Muscle layer of duodenum (tissue), 2 donors: ENCODE measurements around the gene ENPP7.
A peak's percentile ranks its signal among the peaks of the same experiment; 100 is the strongest.

Experiments
- H3K27ac ChIP-seq: one replicate; pipeline ENCODE4 v1.7.0; 2013; ENCODE audit warnings: mild to moderate bottlenecking, low read length
- H3K27me3 ChIP-seq: one replicate; pipeline ENCODE4 v1.7.0; 2013; ENCODE audit warnings: low read depth, mild to moderate bottlenecking, control low read depth, low read length
- H3K36me3 ChIP-seq, 2 donors: one replicate each; pipeline ENCODE4 v1.7.0; 2013; ENCODE audit warnings: low read length in 2 of 2, control low read depth in 1 of 2, mild to moderate bottlenecking in 1 of 2; ENCODE audit not compliant: insufficient read depth in 2 of 2, control insufficient read depth in 1 of 2
- H3K4me1 ChIP-seq, 2 donors: one replicate each; pipeline ENCODE4 v1.7.0; 2013; ENCODE audit warnings: low read length in 2 of 2, mild to moderate bottlenecking in 2 of 2, control low read depth in 1 of 2, moderate library complexity in 1 of 2; ENCODE audit not compliant: insufficient read depth in 2 of 2, control insufficient read depth in 1 of 2
- H3K4me3 ChIP-seq, 2 donors: one replicate each; pipeline ENCODE4 v1.7.0; 2013; ENCODE audit warnings: low read length in 2 of 2, low read depth in 1 of 2, mild to moderate bottlenecking in 1 of 2
- H3K9me3 ChIP-seq, 2 donors: one replicate each; pipeline ENCODE4 v1.7.0; 2013; ENCODE audit warnings: low read length in 2 of 2, control low read depth in 1 of 2, mild to moderate bottlenecking in 1 of 2; ENCODE audit not compliant: control insufficient read depth in 1 of 2
- donor health status: healthy.

The ENPP7 gene

GRCh38 chr17:79737922-79738578 is 7.3 kb downstream of the ENPP7 start:
- no peaks in the 10 kb centered on the region for H3K36me3 ChIP-seq
- H3K27me3 ChIP-seq: peaks cover 7% of the 10 kb centered on the region
- no peaks in the 10 kb centered on the region for H3K9me3 ChIP-seq
- peaks cover 0 to 9% of the 10 kb centered on the region in 2 donors for H3K4me1 ChIP-seq
- no peak overlapping the region for H3K27ac ChIP-seq
- H3K4me3 ChIP-seq: no peak overlapping the region

- H3K27ac ChIP-seq: no peak overlapping the region
- no peaks in the 10 kb centered on the region for H3K9me3 ChIP-seq
- peaks cover 7% of the 10 kb centered on the region for H3K27me3 ChIP-seq
- H3K36me3 ChIP-seq: no peaks in the 10 kb centered on the region
- H3K4me1 ChIP-seq: peaks cover 0 to 9% of the 10 kb centered on the region in 2 donors
- no peak overlapping the region for H3K4me3 ChIP-seq
These were observed 7.9 kb downstream of the ENPP7 start for GRCh38 chr17:79738643-79739042.

- Histone ChIP-seq H3K9me3 (no peaks in the 10 kb centered on the region), H3K27me3 (peaks cover 7% of the 10 kb centered on the region), H3K27ac (no peak overlapping the region), H3K4me1 (peaks cover 0 to 9% of the 10 kb centered on the region in 2 donors), H3K4me3 (no peak overlapping the region), H3K36me3 (no peaks in the 10 kb centered on the region)
These were observed 8.7 kb downstream of the ENPP7 start for GRCh38 chr17:79739148-79740062.

- Histone ChIP-seq H3K27ac (no peak overlapping the region), H3K4me3 (no peak overlapping the region), H3K4me1 (peaks cover 0 to 9% of the 10 kb centered on the region in 2 donors), H3K9me3 (no peaks in the 10 kb centered on the region), H3K27me3 (peaks cover 7% of the 10 kb centered on the region), H3K36me3 (no peaks in the 10 kb centered on the region)
These were observed 9.7 kb downstream of the ENPP7 start for GRCh38 chr17:79740413-79740812.

- peaks cover 0 to 9% of the 10 kb centered on the region in 2 donors for H3K4me1 ChIP-seq
- peaks cover 12% of the 10 kb centered on the region for H3K27me3 ChIP-seq
- peak overlapping the region in 1 of 2 donors; percentile 44 for H3K4me3 ChIP-seq
- no peaks in the 10 kb centered on the region for H3K36me3 ChIP-seq
- no peak overlapping the region for H3K27ac ChIP-seq
- no peaks in the 10 kb centered on the region for H3K9me3 ChIP-seq
These were observed 10.6 kb downstream of the ENPP7 start for GRCh38 chr17:79741401-79741750.

- Histone ChIP-seq H3K4me3 (peak overlapping the region in 1 of 2 donors; percentile 44), H3K36me3 (no peaks in the 10 kb centered on the region), H3K27me3 (peaks cover 18% of the 10 kb centered on the region), H3K9me3 (no peaks in the 10 kb centered on the region), H3K4me1 (peaks cover 0 to 9% of the 10 kb centered on the region in 2 donors), H3K27ac (no peak overlapping the region)
These were observed 11.2 kb downstream of the ENPP7 start for GRCh38 chr17:79741751-79742588.

GRCh38 chr17:79742589-79742918 is 11.8 kb downstream of the ENPP7 start:
- Histone ChIP-seq H3K9me3 (no peaks in the 10 kb centered on the region), H3K27ac (no peak overlapping the region), H3K27me3 (peaks cover 24% of the 10 kb centered on the region), H3K4me3 (no peak overlapping the region), H3K36me3 (no peaks in the 10 kb centered on the region), H3K4me1 (peaks cover 0 to 14% of the 10 kb centered on the region in 2 donors)

GRCh38 chr17:79742951-79743476 is 12.3 kb downstream of the ENPP7 start:
- Histone ChIP-seq H3K4me3 (no peak overlapping the region), H3K27me3 (peaks cover 28% of the 10 kb centered on the region), H3K36me3 (no peaks in the 10 kb centered on the region), H3K27ac (no peak overlapping the region), H3K4me1 (peaks cover 0 to 18% of the 10 kb centered on the region in 2 donors), H3K9me3 (no peaks in the 10 kb centered on the region)

- no peak overlapping the region for H3K27ac ChIP-seq
- H3K9me3 ChIP-seq: no peaks in the 10 kb centered on the region
- H3K27me3 ChIP-seq: peaks cover 34% of the 10 kb centered on the region
- H3K4me3 ChIP-seq: no peak overlapping the region
- peaks cover 0 to 22% of the 10 kb centered on the region in 2 donors for H3K4me1 ChIP-seq
- H3K36me3 ChIP-seq: no peaks in the 10 kb centered on the region
These were observed 12.9 kb downstream of the ENPP7 start for GRCh38 chr17:79743614-79744013.

GRCh38 chr17:79745641-79746105 is 14.9 kb downstream of the ENPP7 start:
- Histone ChIP-seq H3K4me1 (peaks cover 0 to 23% of the 10 kb centered on the region in 2 donors), H3K27me3 (peaks cover 43% of the 10 kb centered on the region), H3K4me3 (no peak overlapping the region), H3K27ac (no peak overlapping the region), H3K36me3 (no peaks in the 10 kb centered on the region), H3K9me3 (no peaks in the 10 kb centered on the region)
